ENCODE measurements around the gene CHMP5.

- no peak for TF ChIP-seq CTCF (IDR thresholded peaks at IDR 0.05; ENCODE audit: poor library complexity, severe bottlenecking)
- TF ChIP-seq RAD21 (conservative IDR thresholded peaks at IDR 0.05): no peak
- no peak for TF ChIP-seq POLR2AphosphoS5 (IDR thresholded peaks at IDR 0.05)
- TF ChIP-seq SMC3 (conservative IDR thresholded peaks at IDR 0.05; ENCODE audit: poor library complexity): no peak
- no peak for TF ChIP-seq EZH2 (IDR thresholded peaks at IDR 0.05; ENCODE audit: borderline replicate concordance, insufficient read depth, low read length, poor library complexity, severe bottlenecking)
- TF ChIP-seq TAF1 (IDR thresholded peaks at IDR 0.05; ENCODE audit: low read depth): no peak
These were observed 16.2 kb upstream of the CHMP5 start for GRCh38 chr9:33248606-33249005.
